ENCODE results near the gene NEURL4. TPM values are rescaled to one million over a fixed set of nuclear protein-coding genes. Genes with fewer than 3 reads are reported as not detected.
"Not testable (repeated sequence)": the region's sequence is repeated elsewhere in the genome, so short reads cannot be mapped to it uniquely, and the experiment has no call there.

The NEURL4 gene
- total RNA-seq, 1 donor from 2014 or later = 59.6 TPM

DNA sequence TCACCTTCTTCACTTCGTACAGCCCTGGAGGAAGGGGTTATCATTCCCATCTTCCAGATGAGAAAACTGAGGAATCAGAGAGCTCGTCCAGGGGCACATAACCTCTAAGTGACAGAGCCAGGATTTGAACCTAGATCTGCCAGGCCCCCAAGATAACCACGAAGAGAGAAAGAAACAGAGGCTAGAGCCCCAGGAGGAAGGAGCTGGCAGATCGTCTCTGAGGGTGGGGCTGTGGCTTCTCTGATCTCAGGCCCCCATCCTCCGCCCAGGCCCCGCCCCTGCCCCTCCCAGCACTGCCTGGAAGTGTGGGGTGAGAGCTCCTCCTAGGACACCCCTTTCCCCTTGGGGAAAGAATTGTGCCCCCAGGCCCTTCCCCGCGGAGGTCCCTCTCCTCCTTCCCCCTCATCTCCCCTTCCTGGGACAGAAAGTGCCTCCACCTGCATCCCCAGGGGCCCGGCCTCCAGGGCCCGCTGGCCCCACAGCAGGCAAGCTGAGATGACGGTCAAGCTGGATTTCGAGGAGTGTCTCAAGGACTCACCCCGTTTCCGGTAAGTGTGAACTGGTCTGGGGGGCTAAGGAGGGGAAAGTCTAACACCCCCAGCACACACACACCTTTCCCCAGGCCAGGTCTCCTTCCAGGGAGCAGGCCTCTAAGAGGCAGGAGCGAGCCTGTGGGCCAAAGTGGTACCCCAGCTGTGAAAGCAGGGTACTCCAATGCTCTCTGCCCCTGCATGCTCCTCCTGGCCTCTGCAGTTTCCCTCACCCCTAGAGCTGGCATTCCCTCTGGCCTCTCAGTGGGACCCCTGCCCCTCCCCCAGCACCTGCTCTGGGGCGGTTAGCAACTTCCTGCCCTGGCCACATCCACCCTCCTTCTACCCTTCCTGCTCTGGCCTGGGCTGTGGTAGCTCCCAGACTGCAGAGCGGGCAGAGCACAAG lies 7.4 kb upstream of the NEURL4 start, which contains the start of gene ACAP1:
TSS of gene ACAP1 (plus strand) at position 290 of the 936 bp plus-strand sequence. CDS start at position 496, 206 bp downstream.
- Mint-ChIP-seq H3K36me3 (ENCODE audit: low read depth) (peaks cover 22% of the 10 kb centered on the region), H3K27ac (peak within 1 kb of the TSS; percentile 86), H3K4me1 (peaks cover 46% of the 10 kb centered on the region), H3K9me3 (no peaks in the 10 kb centered on the region), H3K4me3 (peak within 1 kb of the TSS; percentile 91), H3K27me3 (no peaks in the 10 kb centered on the region)
- intact Hi-C loops (cut with micrococcal nuclease) = loop anchor here (2.0 kb wide), 1 partner anchor 14 kb away; no protein-coding TSS in a partner anchor
- DNase-seq = peak; percentile 95

DNA sequence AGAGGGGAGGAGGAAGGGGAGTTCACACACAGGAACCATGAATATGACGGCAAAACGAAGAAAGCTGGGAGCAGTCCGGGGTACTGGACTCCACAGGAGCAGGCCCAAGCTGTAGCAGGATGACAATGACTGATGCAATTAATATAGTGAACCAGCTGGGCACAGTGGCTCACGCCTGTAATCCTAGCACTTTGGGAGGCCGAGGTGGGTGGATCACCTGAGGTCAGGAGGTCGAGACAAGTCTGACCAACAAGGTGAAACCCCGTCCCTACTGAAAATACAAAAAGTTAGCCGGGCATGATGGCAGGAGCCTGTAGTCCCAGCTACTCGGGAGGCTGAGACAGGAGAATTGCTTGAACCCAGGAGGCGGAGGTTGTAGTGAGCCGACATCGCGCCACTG lies 6.6 kb upstream of the NEURL4 start:
- Mint-ChIP-seq H3K4me1 (peaks cover 46% of the 10 kb centered on the region), H3K36me3 (ENCODE audit: low read depth) (peaks cover 20% of the 10 kb centered on the region), H3K27ac (peak overlapping the region; percentile 86), H3K4me3 (peak overlapping the region; percentile 91)
- H3K27me3 Mint-ChIP-seq, H3K9me3 Mint-ChIP-seq, DNase-seq: not testable (repeated sequence)
- intact Hi-C loops (cut with micrococcal nuclease) = loop anchor here (2.0 kb wide), 1 partner anchor 15 kb away; no protein-coding TSS in a partner anchor

DNA sequence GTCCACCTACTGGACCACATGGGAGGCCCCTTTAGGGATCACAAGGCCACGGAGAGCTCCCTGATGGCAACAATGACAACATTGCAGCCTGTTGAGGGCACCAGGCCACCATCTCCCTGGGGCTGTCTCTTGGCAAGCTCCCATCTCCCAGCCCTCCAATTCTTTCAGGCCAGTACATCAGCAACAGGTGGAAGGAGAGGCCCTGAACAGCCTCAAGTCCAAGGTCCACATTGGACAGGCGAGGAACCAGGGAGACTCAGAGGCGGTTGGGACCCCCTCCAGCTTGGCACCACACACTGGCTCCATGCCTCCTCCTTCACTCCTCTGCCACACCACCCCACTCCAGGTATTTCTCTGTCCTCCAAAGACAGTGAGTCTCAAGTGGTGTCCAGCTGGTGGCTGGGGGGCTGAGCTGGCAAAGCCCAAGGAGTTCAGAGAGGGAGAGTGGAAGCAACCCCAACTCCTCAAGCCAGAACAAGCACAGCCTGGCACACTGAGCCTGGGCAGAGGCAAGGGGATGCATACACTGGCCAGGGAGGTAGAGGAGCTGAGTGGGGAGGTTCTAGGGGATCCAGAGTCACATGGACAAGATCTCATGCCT lies 5.9 kb upstream of the NEURL4 start:
- Mint-ChIP-seq H3K4me3 (peak overlapping the region; percentile 91), H3K9me3 (no peaks in the 10 kb centered on the region), H3K27ac (peak overlapping the region; percentile 86), H3K4me1 (peaks cover 47% of the 10 kb centered on the region), H3K36me3 (ENCODE audit: low read depth) (peaks cover 15% of the 10 kb centered on the region), H3K27me3 (no peaks in the 10 kb centered on the region)
- intact Hi-C loops (cut with micrococcal nuclease) = no loop called here
- DNase-seq = no peak

DNA sequence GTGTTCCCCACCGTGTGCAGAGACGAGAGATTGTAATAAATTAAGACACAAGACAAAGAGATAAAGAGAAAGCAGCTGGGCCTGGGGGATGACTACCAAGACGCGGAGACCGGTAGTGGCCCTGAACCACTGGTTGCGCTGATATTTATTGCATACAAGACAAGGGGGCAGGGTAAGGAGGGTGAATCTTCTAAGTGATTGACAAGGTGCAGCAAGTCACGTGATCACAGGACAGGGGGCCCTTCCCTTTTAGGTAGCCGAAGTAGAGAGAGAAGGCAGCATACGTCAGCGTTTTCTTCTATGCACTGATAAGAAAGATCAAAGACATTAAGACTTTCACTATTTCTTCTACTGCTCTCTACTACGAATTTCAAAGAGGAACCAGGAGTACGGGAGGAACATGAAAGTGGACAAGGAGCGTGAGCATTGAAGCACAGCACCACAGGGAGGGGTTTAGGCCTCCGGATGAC lies 3.5 kb upstream of the NEURL4 start:
- H3K36me3 Mint-ChIP-seq (ENCODE audit: low read depth); H3K9me3 Mint-ChIP-seq; H3K27me3 Mint-ChIP-seq; intact Hi-C loops (cut with micrococcal nuclease): not testable (repeated sequence)
- peak overlapping the region; percentile 85 for H3K27ac Mint-ChIP-seq
- H3K4me1 Mint-ChIP-seq = peaks cover 52% of the 10 kb centered on the region
- H3K4me3 Mint-ChIP-seq = peak overlapping the region; percentile 72
- peak; percentile 85 for DNase-seq

DNA sequence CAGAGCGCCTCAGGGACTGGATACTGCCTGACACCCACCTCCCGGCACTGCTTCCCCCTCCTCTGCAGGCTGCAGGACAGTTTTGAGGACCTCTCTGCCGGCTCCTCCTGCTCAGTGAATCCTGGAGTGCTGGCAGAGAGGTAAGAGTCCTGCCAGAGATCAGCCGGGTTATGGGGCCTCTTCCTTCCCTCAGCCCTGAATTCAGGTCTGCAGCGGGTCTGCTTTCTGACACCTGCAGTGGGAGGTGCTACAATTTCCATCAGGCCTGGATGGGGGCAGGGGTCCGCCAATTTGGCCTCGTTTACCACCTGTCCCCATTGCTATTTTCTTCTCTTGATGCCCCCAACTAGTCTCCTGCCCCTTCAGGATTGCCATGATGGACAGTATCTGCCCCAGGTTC lies 3.0 kb upstream of the NEURL4 start:
- Mint-ChIP-seq H3K4me3 (peak overlapping the region; percentile 72), H3K36me3 (ENCODE audit: low read depth) (peaks cover 3% of the 10 kb centered on the region), H3K27ac (peak overlapping the region; percentile 85), H3K27me3 (no peaks in the 10 kb centered on the region), H3K4me1 (peaks cover 50% of the 10 kb centered on the region), H3K9me3 (no peaks in the 10 kb centered on the region)
- DNase-seq = no peak
- intact Hi-C loops (cut with micrococcal nuclease) = no loop called here

DNA sequence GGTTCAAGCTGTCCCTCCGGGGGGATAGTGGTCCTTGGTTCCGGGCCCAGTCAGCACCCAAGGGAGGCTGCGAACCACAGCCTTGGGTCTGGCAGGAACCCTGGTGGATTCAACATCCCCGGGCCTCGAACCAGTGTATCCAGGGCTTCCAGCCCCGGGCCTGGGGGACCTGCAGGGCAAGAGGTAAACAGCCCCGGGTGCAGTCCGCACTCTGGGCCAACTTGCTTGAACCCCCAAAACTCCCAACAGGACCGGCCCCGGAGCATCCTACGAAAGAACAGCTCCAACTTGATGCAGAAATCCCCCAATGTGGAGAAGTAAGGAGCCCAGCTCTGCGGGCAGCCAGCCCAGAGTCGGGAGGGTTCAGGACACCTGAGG lies 1.5 kb upstream of the NEURL4 start:
- no peak for DNase-seq
- peak overlapping the region; percentile 91 for H3K27ac Mint-ChIP-seq
- H3K4me1 Mint-ChIP-seq = peaks cover 45% of the 10 kb centered on the region
- intact Hi-C loops (cut with micrococcal nuclease) = no loop called here
- no peaks in the 10 kb centered on the region for H3K9me3 Mint-ChIP-seq
- H3K36me3 Mint-ChIP-seq (ENCODE audit: low read depth) = no peaks in the 10 kb centered on the region
- no peaks in the 10 kb centered on the region for H3K27me3 Mint-ChIP-seq
- H3K4me3 Mint-ChIP-seq = peak overlapping the region; percentile 91

DNA sequence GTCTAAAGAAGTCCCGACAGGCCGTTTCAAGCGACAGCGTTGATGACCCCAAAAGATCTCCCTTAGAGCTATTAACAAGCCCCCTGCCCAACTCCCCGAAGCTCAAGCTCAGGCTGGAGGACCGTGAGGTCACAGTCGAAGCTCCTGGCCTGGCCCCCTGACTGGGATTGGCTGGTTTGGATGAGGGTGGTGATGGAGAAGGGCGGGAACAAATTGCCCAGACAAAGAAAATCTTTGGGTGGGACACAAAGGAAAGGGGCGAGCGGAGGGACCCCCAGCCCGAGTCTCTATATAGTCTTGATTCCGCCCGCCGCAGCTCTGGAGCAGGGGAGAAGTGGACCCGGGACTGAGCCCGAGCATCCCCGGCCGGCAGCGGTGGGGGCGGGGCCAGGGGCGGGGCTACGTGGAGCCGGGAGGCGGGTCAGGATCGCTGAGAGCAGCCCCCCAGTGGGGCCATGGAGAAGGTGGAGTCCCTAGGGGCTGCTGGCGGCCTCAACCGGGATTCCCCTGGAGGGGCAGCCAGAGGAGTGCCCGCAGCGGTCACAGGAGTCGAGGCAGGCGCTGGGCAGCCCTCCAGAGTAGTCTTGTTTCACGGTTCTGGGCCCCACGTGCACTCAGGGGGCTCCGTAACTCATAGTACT lies 982 bp upstream of the NEURL4 start:
- Mint-ChIP-seq H3K27ac (peak overlapping the region; percentile 91), H3K9me3 (no peaks in the 10 kb centered on the region), H3K4me1 (peaks cover 40% of the 10 kb centered on the region), H3K36me3 (ENCODE audit: low read depth) (no peaks in the 10 kb centered on the region), H3K27me3 (no peaks in the 10 kb centered on the region), H3K4me3 (peak overlapping the region; percentile 91)
- peak; percentile 94 for DNase-seq
- intact Hi-C loops (cut with micrococcal nuclease) = loop anchor here (1.0 to 2.0 kb wide), 2 partner anchors 15 to 22 kb away; partner anchors contain the start of gene GPS2

DNA sequence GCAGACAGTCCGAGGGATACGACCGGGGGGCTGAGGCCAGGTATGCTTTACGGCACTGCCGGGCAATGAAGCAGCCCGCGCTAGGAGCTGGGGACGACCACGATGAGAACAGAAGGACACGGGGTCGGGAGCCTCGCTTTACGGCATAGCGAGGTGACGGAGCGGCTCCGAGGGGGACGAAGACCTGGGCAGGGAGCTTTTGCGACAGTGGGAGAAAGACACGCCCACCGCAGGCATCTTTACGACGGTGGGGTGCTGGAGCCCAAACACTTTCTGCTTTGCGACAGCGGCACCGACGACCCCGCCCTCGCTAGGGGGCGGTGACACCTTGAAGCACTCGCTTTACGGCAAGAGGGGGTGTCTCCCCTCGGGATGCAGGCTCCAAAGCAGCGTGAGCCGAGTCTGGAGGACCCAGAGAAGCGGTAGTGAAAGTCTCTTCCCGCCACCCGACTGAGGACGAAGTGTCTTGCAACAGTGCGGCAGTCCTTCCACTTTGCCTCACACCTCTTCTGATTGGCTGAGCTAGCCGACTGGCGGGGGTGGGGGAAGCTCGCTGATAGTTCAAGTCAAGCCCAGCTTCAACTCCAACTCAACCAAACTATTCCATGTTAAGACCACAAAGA lies 350 bp upstream of the NEURL4 start:
- peaks cover 3% of the 10 kb centered on the region for H3K36me3 Mint-ChIP-seq (ENCODE audit: low read depth)
- peak; percentile 99 for DNase-seq
- H3K9me3 Mint-ChIP-seq = no peaks in the 10 kb centered on the region
- peaks cover 38% of the 10 kb centered on the region for H3K4me1 Mint-ChIP-seq
- peak overlapping the region; percentile 91 for H3K4me3 Mint-ChIP-seq
- peak overlapping the region; percentile 91 for H3K27ac Mint-ChIP-seq
- no peaks in the 10 kb centered on the region for H3K27me3 Mint-ChIP-seq
- intact Hi-C loops (cut with micrococcal nuclease) = loop anchor here (1.0 to 2.0 kb wide), 2 partner anchors 15 to 21 kb away; partner anchors contain the start of gene GPS2

DNA sequence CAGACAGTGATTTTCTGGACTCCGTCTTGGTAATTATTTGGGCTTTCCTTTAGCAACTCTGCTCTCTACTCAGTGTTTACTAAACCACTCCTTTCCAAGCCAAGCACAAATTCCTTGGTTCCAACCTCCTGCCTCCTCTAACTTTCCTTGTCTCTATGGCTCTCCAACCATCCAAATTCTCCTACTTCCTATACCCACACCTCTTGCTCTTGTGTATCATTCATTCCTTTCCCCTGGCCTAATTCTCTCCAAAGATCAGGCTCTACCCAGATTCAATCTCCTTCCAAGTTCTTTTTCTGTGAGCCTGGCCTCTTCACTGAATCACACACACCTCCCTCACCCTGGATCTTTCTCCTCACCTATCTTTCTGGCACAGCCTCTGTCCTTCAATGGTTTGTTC lies 1.1 kb downstream of the NEURL4 start:
- Mint-ChIP-seq H3K4me1 (peaks cover 37% of the 10 kb centered on the region), H3K27me3 (no peaks in the 10 kb centered on the region), H3K36me3 (ENCODE audit: low read depth) (peaks cover 14% of the 10 kb centered on the region), H3K9me3 (no peaks in the 10 kb centered on the region), H3K4me3 (peak overlapping the region; percentile 91), H3K27ac (peak overlapping the region; percentile 45)
- no peak for DNase-seq
- intact Hi-C loops (cut with micrococcal nuclease) = loop anchor here (2.0 kb wide), 1 partner anchor 13 kb away; the partner anchor contains the start of gene GPS2

DNA sequence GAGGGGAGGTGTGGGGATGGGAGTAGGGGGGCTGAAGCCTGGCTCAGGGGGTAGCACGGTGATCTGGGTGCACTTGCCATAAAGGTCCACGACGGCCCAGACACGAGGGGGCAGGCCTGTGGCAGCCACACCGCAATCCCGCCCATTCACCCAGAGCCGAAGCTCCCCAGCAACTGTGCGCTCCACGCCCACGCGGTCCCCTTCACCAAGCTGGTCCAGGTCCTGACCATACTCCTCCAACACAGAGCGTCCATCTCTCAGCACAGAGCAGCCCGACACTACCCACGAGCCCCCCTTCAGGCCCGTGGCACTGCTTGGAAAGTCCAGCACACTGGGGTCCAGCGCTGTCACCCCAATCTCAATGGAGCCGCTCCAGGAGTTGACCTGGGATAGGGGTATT lies 1.6 kb downstream of the NEURL4 start:
- Mint-ChIP-seq H3K4me3 (peak overlapping the region; percentile 50), H3K9me3 (no peaks in the 10 kb centered on the region), H3K27me3 (no peaks in the 10 kb centered on the region), H3K4me1 (peaks cover 33% of the 10 kb centered on the region), H3K36me3 (ENCODE audit: low read depth) (peaks cover 16% of the 10 kb centered on the region), H3K27ac (no peak overlapping the region)
- intact Hi-C loops (cut with micrococcal nuclease) = no loop called here
- DNase-seq = no peak

DNA sequence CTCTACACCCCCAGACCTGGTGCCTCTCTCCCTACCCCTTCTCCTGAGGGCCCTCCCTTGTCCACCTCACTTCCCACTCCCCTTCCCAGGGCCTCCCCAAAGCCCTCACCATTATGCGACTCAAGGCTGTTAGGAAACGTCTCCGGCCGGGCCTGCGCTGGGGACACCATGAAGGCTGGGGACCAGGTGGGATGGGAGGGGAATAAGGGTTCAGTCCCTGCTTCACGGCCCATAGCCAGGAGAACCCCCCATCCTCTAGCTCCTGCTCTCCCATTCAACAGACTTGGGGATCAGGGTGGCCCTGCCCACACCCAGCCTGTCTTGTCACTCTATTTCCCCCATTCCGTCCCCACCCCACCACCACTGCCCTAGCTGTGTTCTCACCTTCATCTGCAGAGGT lies 2.1 kb downstream of the NEURL4 start:
- H3K27me3 Mint-ChIP-seq = no peaks in the 10 kb centered on the region
- H3K27ac Mint-ChIP-seq = no peak overlapping the region
- H3K4me3 Mint-ChIP-seq = no peak overlapping the region

DNA sequence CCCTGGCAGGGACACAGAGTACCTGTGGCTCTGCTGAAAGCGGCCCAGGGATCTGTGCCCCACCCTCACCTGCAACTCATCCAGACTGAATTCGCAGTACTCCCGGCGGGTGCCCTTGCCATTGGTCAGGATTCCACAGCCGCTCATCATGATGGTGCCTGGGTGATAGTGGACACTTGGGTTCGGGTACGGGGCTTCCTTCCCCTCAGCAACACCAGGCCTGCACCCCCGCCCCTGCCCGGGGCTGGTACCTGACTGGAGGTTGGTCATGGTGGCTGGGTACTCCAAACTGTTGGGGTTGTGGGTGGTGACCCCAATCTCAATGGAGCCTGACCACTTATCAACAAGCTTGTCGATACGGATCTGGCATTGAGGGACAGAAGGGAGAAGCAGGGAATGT lies 2.9 kb downstream of the NEURL4 start:
- H3K36me3 Mint-ChIP-seq (ENCODE audit: low read depth) = peaks cover 28% of the 10 kb centered on the region
- intact Hi-C loops (cut with micrococcal nuclease) = no loop called here

More for the DNA sequence above, 2.1 kb downstream of the NEURL4 start:
- Mint-ChIP-seq H3K9me3 (no peaks in the 10 kb centered on the region), H3K4me1 (peaks cover 28% of the 10 kb centered on the region), H3K36me3 (ENCODE audit: low read depth) (peaks cover 20% of the 10 kb centered on the region)
- intact Hi-C loops (cut with micrococcal nuclease) = no loop called here
- no peak for DNase-seq

DNA sequence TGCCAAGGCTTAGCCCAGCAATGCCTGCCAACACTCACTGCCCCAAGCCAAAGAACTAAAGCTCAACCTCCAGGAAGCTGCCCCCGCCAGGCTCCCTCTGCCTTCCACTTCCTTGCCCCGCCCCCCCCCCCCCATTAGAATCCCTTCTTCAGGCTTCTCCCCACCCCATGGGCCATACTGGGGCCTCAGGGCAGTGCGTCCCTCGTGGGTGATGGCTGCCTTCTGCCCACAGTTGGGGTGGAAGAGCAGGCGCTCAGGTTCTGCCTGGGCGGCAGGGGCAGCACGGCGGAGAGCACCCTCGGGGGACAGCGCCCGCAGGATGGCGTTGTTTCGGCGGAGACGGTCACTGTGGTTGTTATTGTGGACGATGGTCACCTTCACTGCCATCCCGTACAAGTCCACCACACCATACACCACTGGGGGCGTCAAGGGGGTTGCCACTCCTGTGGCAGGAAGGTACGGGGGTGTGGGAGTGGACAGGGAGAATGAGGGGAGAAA lies 4.1 kb downstream of the NEURL4 start:
- H3K36me3 Mint-ChIP-seq (ENCODE audit: low read depth) = peaks cover 33% of the 10 kb centered on the region
- no peak overlapping the region for H3K4me3 Mint-ChIP-seq
- peaks cover 22% of the 10 kb centered on the region for H3K4me1 Mint-ChIP-seq
- intact Hi-C loops (cut with micrococcal nuclease) = no loop called here
- H3K27ac Mint-ChIP-seq = no peak overlapping the region
- H3K9me3 Mint-ChIP-seq = no peaks in the 10 kb centered on the region
- DNase-seq = no peak
- H3K27me3 Mint-ChIP-seq = no peaks in the 10 kb centered on the region

More for the DNA sequence above, 2.9 kb downstream of the NEURL4 start:
- no peak overlapping the region for H3K4me3 Mint-ChIP-seq
- no peak overlapping the region for H3K27ac Mint-ChIP-seq
- H3K9me3 Mint-ChIP-seq = no peaks in the 10 kb centered on the region
- DNase-seq = no peak
- H3K4me1 Mint-ChIP-seq = peaks cover 24% of the 10 kb centered on the region
- H3K27me3 Mint-ChIP-seq = no peaks in the 10 kb centered on the region

Data from activated CD4-positive, alpha-beta T cell treated with anti-CD3 and anti-CD28 coated beads, Interleukin-2, amount 10 ng/mL, durations not matched to agents 24 days and 14 days (primary cell).